ENCODE measurements around the gene NUFIP2. TPM values are rescaled to one million over a fixed set of nuclear protein-coding genes. Genes with fewer than 3 reads are reported as not detected.
A peak's percentile ranks its signal among the peaks of the same experiment; 100 is the strongest.
"Not testable (repeated sequence)": the region's sequence is repeated elsewhere in the genome, so short reads cannot be mapped to it uniquely, and the experiment has no call there.

The NUFIP2 gene
- polyA plus RNA-seq, 3 donors from 2014 or later = 8.6 to 17.2 (median 11.9) TPM

GRCh38 chr17:29240968-29241963 is 52.7 kb downstream of the NUFIP2 start:
- H3K27ac Mint-ChIP-seq = no peak overlapping the region
- H3K4me3 Mint-ChIP-seq = no peak overlapping the region
- no peak for DNase-seq
- peaks cover 0 to 5% (median 1%) of the 10 kb centered on the region in 3 donors for H3K27me3 Mint-ChIP-seq (ENCODE audit: low read depth in 3 of 3)
- peaks cover 0 to 2% of the 10 kb centered on the region in 2 donors for H3K4me1 Mint-ChIP-seq
- H3K36me3 Mint-ChIP-seq = peaks cover 0 to 3% (median 0%) of the 10 kb centered on the region in 3 donors
- no peaks in the 10 kb centered on the region for H3K9me3 Mint-ChIP-seq

- no peak for DNase-seq
- Mint-ChIP-seq H3K27me3 (ENCODE audit: low read depth in 3 of 3) (peaks cover 0 to 4% (median 1%) of the 10 kb centered on the region in 3 donors), H3K36me3 (peaks cover 0 to 3% (median 0%) of the 10 kb centered on the region in 3 donors), H3K4me1 (peaks cover 0 to 2% of the 10 kb centered on the region in 2 donors), H3K4me3 (no peak overlapping the region), H3K9me3 (no peaks in the 10 kb centered on the region), H3K27ac (no peak overlapping the region)
These were observed 53.5 kb downstream of the NUFIP2 start for GRCh38 chr17:29240477-29240876.

- H3K4me3 Mint-ChIP-seq = no peak overlapping the region
- H3K27ac Mint-ChIP-seq = no peak overlapping the region
These were observed 55.7 kb downstream of the NUFIP2 start for GRCh38 chr17:29238133-29238850.

GRCh38 chr17:29237476-29238132 is 56.3 kb downstream of the NUFIP2 start:
- Mint-ChIP-seq H3K27ac (no peak overlapping the region), H3K36me3 (peaks cover 0 to 3% (median 0%) of the 10 kb centered on the region in 3 donors), H3K4me3 (no peak overlapping the region), H3K9me3 (no peaks in the 10 kb centered on the region), H3K27me3 (ENCODE audit: low read depth in 3 of 3) (peaks cover 0 to 2% (median 1%) of the 10 kb centered on the region in 3 donors), H3K4me1 (peaks cover 0 to 2% of the 10 kb centered on the region in 2 donors)
- DNase-seq = no peak

More at GRCh38 chr17:29238133-29238850, 55.7 kb downstream of the NUFIP2 start:
- no peaks in the 10 kb centered on the region for H3K9me3 Mint-ChIP-seq
- peaks cover 0 to 3% (median 0%) of the 10 kb centered on the region in 3 donors for H3K36me3 Mint-ChIP-seq
- no peak for DNase-seq
- H3K27me3 Mint-ChIP-seq (ENCODE audit: low read depth in 3 of 3) = peaks cover 0 to 2% (median 1%) of the 10 kb centered on the region in 3 donors
- peaks cover 0 to 2% of the 10 kb centered on the region in 2 donors for H3K4me1 Mint-ChIP-seq

- no peak overlapping the region for H3K27ac Mint-ChIP-seq
- no peaks in the 10 kb centered on the region for H3K9me3 Mint-ChIP-seq
- H3K36me3 Mint-ChIP-seq = peaks cover 0 to 3% (median 0%) of the 10 kb centered on the region in 3 donors
- H3K4me1 Mint-ChIP-seq = peaks cover 0 to 2% of the 10 kb centered on the region in 2 donors
- peaks cover 0 to 2% (median 1%) of the 10 kb centered on the region in 3 donors for H3K27me3 Mint-ChIP-seq (ENCODE audit: low read depth in 3 of 3)
- H3K4me3 Mint-ChIP-seq = no peak overlapping the region
- no peak for DNase-seq
These were observed 58.0 kb downstream of the NUFIP2 start for GRCh38 chr17:29235904-29236303.

GRCh38 chr17:29234972-29235371 is 59.0 kb downstream of the NUFIP2 start:
- not testable (repeated sequence) for H3K9me3 Mint-ChIP-seq; H3K27me3 Mint-ChIP-seq (ENCODE audit: low read depth in 3 of 3); DNase-seq; H3K4me3 Mint-ChIP-seq; H3K36me3 Mint-ChIP-seq; H3K4me1 Mint-ChIP-seq; H3K27ac Mint-ChIP-seq

- no peak overlapping the region for H3K4me3 Mint-ChIP-seq
- no peaks in the 10 kb centered on the region for H3K9me3 Mint-ChIP-seq
- peaks cover 0 to 2% (median 2%) of the 10 kb centered on the region in 3 donors for H3K27me3 Mint-ChIP-seq (ENCODE audit: low read depth in 3 of 3)
- H3K4me1 Mint-ChIP-seq = peaks cover 0 to under 1% of the 10 kb centered on the region in 2 donors
- DNase-seq = no peak
- no peak overlapping the region for H3K27ac Mint-ChIP-seq
- no peaks in the 10 kb centered on the region for H3K36me3 Mint-ChIP-seq
These were observed 60.6 kb downstream of the NUFIP2 start for GRCh38 chr17:29233301-29233700.

- Mint-ChIP-seq H3K36me3 (no peaks in the 10 kb centered on the region), H3K27me3 (ENCODE audit: low read depth in 3 of 3) (peaks cover 0 to 5% (median 4%) of the 10 kb centered on the region in 3 donors), H3K4me3 (no peak overlapping the region), H3K27ac (no peak overlapping the region), H3K4me1 (no peaks in the 10 kb centered on the region), H3K9me3 (no peaks in the 10 kb centered on the region)
- DNase-seq = no peak
These were observed 68.6 kb downstream of the NUFIP2 start for GRCh38 chr17:29225396-29225795.

- H3K27me3 Mint-ChIP-seq (ENCODE audit: low read depth in 3 of 3) = peaks cover 0 to 11% (median 6%) of the 10 kb centered on the region in 3 donors
- H3K9me3 Mint-ChIP-seq, H3K27ac Mint-ChIP-seq, H3K4me3 Mint-ChIP-seq, H3K4me1 Mint-ChIP-seq, H3K36me3 Mint-ChIP-seq, DNase-seq: not testable (repeated sequence)
These were observed 72.6 kb downstream of the NUFIP2 start for GRCh38 chr17:29221338-29221737.

GRCh38 chr17:29219378-29220047 is 74.4 kb downstream of the NUFIP2 start:
- H3K27ac Mint-ChIP-seq = no peak overlapping the region
- peak; percentile 62 to 69 (median 62) for DNase-seq
- peaks cover 6 to 8% of the 10 kb centered on the region in 2 donors for H3K4me1 Mint-ChIP-seq
- no peak overlapping the region for H3K4me3 Mint-ChIP-seq
- H3K27me3 Mint-ChIP-seq (ENCODE audit: low read depth in 3 of 3) = peaks cover 0 to 9% (median 8%) of the 10 kb centered on the region in 3 donors
- H3K36me3 Mint-ChIP-seq = no peaks in the 10 kb centered on the region
- H3K9me3 Mint-ChIP-seq = no peaks in the 10 kb centered on the region

- Mint-ChIP-seq H3K27me3 (ENCODE audit: low read depth in 3 of 3) (peaks cover 0 to 8% (median 5%) of the 10 kb centered on the region in 3 donors), H3K27ac (no peak overlapping the region), H3K4me3 (no peak overlapping the region), H3K9me3 (no peaks in the 10 kb centered on the region), H3K36me3 (no peaks in the 10 kb centered on the region), H3K4me1 (peaks cover 6 to 8% of the 10 kb centered on the region in 2 donors)
- DNase-seq = no peak
These were observed 77.1 kb downstream of the NUFIP2 start for GRCh38 chr17:29216856-29217255.

GRCh38 chr17:29216181-29216580 is 77.8 kb downstream of the NUFIP2 start:
- H3K36me3 Mint-ChIP-seq = no peaks in the 10 kb centered on the region
- no peak overlapping the region for H3K27ac Mint-ChIP-seq
- no peak overlapping the region for H3K4me3 Mint-ChIP-seq
- DNase-seq = no peak
- H3K4me1 Mint-ChIP-seq = peaks cover 6 to 8% of the 10 kb centered on the region in 2 donors
- peaks cover 0 to 8% (median 5%) of the 10 kb centered on the region in 3 donors for H3K27me3 Mint-ChIP-seq (ENCODE audit: low read depth in 3 of 3)
- no peaks in the 10 kb centered on the region for H3K9me3 Mint-ChIP-seq

GRCh38 chr17:29215717-29216116 is 78.2 kb downstream of the NUFIP2 start:
- Mint-ChIP-seq H3K27me3 (ENCODE audit: low read depth in 3 of 3) (peaks cover 0 to 8% (median 5%) of the 10 kb centered on the region in 3 donors), H3K9me3 (no peaks in the 10 kb centered on the region), H3K4me3 (no peak overlapping the region), H3K27ac (no peak overlapping the region), H3K4me1 (peaks cover 6 to 8% of the 10 kb centered on the region in 2 donors), H3K36me3 (no peaks in the 10 kb centered on the region)
- DNase-seq = no peak
